ENCODE results near the gene ZCCHC7. TPM values are rescaled to one million over a fixed set of nuclear protein-coding genes. Genes with fewer than 3 reads are reported as not detected.

Gene ZCCHC7
- total RNA-seq, 1 donor from 2014 or later: 27.8 TPM

DNA sequence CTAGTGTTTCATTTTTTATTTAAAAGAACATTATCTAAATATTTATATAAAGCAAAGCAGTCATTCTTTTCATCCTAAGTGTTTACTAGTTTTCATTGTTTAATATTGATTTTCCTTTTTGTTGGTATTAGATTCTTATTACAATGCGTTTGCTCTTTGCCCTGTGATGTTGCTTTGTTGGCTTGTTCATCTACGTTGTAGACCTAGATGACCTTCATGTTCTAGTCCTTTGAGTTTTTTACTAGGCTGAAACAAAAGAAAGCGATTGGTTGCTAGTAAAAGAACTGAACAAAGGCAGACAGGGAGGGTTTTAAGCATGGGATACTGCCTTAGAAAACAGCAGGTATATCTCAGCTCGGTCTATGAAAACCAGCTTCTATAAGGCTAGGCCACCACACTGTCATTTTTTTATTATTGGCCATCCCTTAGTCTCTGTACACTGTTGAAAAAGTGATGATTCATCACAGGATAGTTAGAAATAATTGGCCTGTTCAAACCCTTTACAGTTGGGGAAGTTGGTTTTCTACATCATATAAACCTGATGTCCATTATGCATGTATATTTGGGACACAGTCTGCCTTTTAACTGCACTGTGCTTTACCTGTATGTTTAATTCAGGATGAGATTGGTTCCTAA is 119.0 kb downstream of the ZCCHC7 start:
- Mint-ChIP-seq H3K36me3 (peaks cover 8% of the 10 kb centered on the region), H3K4me3 (no peak overlapping the region), H3K27ac (no peak overlapping the region), H3K9me3 (no peaks in the 10 kb centered on the region), H3K4me1 (no peaks in the 10 kb centered on the region), H3K27me3 (ENCODE audit: low read depth) (no peaks in the 10 kb centered on the region)
- TF ChIP-seq CTCF (IDR thresholded peaks at IDR 0.05; ENCODE audit: unreplicated experiment): no peak
- DNase-seq (ENCODE audit: low spot score in 2 of 2, unreplicated experiment in 2 of 2): no peak

- Mint-ChIP-seq H3K27me3 (ENCODE audit: low read depth) (no peaks in the 10 kb centered on the region), H3K27ac (no peak overlapping the region), H3K4me3 (no peak overlapping the region), H3K9me3 (no peaks in the 10 kb centered on the region), H3K36me3 (peaks cover 7% of the 10 kb centered on the region), H3K4me1 (no peaks in the 10 kb centered on the region)
- DNase-seq (ENCODE audit: low spot score in 2 of 2, unreplicated experiment in 2 of 2): no peak
- TF ChIP-seq CTCF (IDR thresholded peaks at IDR 0.05; ENCODE audit: unreplicated experiment): no peak
These were observed 119.5 kb downstream of the ZCCHC7 start for GRCh38 chr9:37239921-37240320.

GRCh38 chr9:37241340-37241739 is 121.0 kb downstream of the ZCCHC7 start:
- no peaks in the 10 kb centered on the region for H3K27me3 Mint-ChIP-seq (ENCODE audit: low read depth)
- TF ChIP-seq CTCF (IDR thresholded peaks at IDR 0.05; ENCODE audit: unreplicated experiment): no peak
- H3K27ac Mint-ChIP-seq: no peak overlapping the region
- peaks cover 4% of the 10 kb centered on the region for H3K36me3 Mint-ChIP-seq
- no peak overlapping the region for H3K4me3 Mint-ChIP-seq
- no peak for DNase-seq (ENCODE audit: low spot score in 2 of 2, unreplicated experiment in 2 of 2)
- no peaks in the 10 kb centered on the region for H3K9me3 Mint-ChIP-seq
- no peaks in the 10 kb centered on the region for H3K4me1 Mint-ChIP-seq

DNA sequence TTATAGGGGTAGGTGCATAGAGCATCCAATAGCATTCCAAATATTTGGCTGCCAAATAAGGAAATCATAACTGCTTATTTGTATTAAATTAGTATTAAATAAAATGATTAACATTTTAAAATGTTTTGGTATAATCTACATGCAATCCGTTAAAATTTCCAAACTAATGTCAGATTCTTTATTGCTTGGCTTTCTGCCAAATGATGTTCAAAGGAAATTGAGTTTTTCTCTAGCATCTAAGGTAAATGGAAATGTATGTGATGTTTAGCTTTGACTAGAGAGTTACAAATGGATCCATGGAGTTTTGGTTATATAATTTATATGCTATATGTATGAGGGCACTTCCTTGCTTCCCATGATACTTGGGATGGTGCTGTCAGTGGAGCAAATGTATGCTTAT is 121.7 kb downstream of the ZCCHC7 start:
- no peak for DNase-seq (ENCODE audit: low spot score in 2 of 2, unreplicated experiment in 2 of 2)
- no peak overlapping the region for H3K4me3 Mint-ChIP-seq
- H3K9me3 Mint-ChIP-seq: no peaks in the 10 kb centered on the region
- no peak for TF ChIP-seq CTCF (IDR thresholded peaks at IDR 0.05; ENCODE audit: unreplicated experiment)
- H3K4me1 Mint-ChIP-seq: no peaks in the 10 kb centered on the region
- H3K27me3 Mint-ChIP-seq (ENCODE audit: low read depth): no peaks in the 10 kb centered on the region
- H3K36me3 Mint-ChIP-seq: peaks cover 1% of the 10 kb centered on the region
- no peak overlapping the region for H3K27ac Mint-ChIP-seq

- Mint-ChIP-seq H3K4me3 (no peak overlapping the region), H3K4me1 (no peaks in the 10 kb centered on the region), H3K9me3 (no peaks in the 10 kb centered on the region), H3K27me3 (ENCODE audit: low read depth) (no peaks in the 10 kb centered on the region), H3K36me3 (no peaks in the 10 kb centered on the region), H3K27ac (no peak overlapping the region)
- no peak for TF ChIP-seq CTCF (IDR thresholded peaks at IDR 0.05; ENCODE audit: unreplicated experiment)
- no peak for DNase-seq (ENCODE audit: low spot score in 2 of 2, unreplicated experiment in 2 of 2)
These were observed 123.4 kb downstream of the ZCCHC7 start for GRCh38 chr9:37243588-37244345.

All from mesothelial cell of epicardium (in vitro differentiated cells).